AG08396 (cell line): ENCODE data around the gene PSMD2.

ENCODE experiments used
- DNase-seq: peaks from one replicate; pipeline ENCODE4 v3.0.0; 2012; ENCODE audit warnings: low spot score, mixed read lengths

PSMD2 gene

GRCh38 chr3:184317201-184317600 is 18.2 kb downstream of the PSMD2 start:
- DNase-seq = no peak

DNA sequence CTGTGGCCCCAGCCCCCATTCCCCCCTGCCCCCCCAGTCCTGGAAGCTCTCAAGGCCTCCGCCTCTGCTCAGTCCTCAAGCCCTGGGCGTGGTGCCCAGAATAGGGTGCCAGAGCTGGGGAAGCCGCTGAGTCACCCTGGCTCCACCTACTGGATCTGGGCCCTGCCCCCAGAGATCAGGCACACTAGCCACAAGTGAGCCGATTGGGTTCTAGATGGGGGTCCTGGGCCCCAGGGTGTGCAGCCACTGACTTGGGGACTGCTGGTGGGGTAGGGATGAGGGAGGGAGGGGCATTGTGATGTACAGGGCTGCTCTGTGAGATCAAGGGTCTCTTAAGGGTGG is 21.0 kb downstream of the PSMD2 start:
- DNase-seq = peak; percentile 97

DNA sequence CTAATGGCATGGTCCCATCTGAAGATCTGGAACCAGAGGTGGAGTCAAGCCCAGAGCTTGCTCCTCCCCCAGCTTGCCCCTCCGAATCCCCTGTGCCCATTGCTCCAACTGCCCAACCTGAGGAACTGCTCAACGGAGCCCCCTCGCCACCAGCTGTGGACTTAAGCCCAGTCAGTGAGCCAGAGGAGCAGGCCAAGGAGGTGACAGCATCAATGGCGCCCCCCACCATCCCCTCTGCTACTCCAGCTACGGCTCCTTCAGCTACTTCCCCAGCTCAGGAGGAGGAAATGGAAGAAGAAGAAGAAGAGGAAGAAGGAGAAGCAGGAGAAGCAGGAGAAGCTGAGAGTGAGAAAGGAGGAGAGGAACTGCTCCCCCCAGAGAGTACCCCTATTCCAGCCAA is 22.6 kb downstream of the PSMD2 start:
- DNase-seq = no peak

- DNase-seq = no peak
These were observed 23.9 kb downstream of the PSMD2 start for GRCh38 chr3:184322731-184323487.

GRCh38 chr3:184323696-184324095 is 24.7 kb downstream of the PSMD2 start:
- no peak for DNase-seq

DNA sequence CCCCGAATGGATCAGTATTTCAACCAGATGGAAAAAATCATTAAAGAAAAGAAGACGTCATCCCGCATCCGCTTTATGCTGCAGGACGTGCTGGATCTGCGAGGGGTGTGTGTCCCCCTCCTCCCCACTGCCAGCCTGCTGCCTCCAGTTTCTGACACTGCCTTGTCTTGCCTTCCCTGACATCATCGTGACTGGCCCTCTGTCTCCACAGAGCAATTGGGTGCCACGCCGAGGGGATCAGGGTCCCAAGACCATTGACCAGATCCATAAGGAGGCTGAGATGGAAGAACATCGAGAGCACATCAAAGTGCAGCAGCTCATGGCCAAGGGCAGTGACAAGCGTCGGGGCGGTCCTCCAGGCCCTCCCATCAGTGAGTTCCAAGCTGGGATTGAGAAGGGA is 26.2 kb downstream of the PSMD2 start:
- DNase-seq = no peak

DNA sequence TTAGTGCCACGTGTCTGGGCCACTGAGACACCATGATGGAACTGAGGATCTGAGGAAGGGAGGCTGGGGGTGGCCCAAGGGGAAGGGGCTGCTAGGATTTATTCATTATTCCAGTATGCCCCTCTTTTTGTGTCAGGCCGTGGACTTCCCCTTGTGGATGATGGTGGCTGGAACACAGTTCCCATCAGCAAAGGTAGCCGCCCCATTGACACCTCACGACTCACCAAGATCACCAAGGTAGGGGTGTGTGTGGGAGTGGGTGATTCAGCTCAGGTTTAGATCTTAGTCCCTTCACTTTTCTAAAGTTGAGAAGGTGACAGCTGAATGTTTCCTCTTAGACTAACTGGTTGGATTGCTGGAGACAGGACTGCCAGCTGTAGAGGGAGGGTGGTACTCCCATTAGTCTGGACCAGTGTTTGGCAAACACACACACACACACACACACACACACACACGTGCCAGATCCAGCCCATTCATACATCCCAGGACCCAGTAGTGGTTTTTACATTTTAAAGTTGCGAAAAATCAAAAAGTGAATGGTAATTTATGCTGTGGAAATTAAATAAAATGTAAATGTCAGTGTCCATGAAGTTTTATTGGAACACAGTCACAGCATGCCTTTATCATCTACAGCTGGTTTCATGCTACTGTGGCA is 26.8 kb downstream of the PSMD2 start:
- no peak for DNase-seq

DNA sequence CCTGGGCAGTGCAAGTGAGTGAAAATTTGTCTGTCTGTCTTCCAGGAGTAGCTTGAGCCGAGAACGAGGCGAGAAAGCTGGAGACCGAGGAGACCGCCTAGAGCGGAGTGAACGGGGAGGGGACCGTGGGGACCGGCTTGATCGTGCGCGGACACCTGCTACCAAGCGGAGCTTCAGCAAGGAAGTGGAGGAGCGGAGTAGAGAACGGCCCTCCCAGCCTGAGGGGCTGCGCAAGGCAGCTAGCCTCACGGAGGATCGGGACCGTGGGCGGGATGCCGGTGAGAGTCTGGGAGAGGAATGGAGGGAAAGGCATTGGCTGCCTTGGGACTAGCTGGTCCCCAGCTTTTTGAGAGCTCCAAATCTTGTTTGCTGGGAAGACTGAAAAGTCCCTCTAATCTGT is 28.1 kb downstream of the PSMD2 start:
- no peak for DNase-seq

- no peak for DNase-seq
These were observed 29.5 kb downstream of the PSMD2 start for GRCh38 chr3:184328516-184328915.

DNA sequence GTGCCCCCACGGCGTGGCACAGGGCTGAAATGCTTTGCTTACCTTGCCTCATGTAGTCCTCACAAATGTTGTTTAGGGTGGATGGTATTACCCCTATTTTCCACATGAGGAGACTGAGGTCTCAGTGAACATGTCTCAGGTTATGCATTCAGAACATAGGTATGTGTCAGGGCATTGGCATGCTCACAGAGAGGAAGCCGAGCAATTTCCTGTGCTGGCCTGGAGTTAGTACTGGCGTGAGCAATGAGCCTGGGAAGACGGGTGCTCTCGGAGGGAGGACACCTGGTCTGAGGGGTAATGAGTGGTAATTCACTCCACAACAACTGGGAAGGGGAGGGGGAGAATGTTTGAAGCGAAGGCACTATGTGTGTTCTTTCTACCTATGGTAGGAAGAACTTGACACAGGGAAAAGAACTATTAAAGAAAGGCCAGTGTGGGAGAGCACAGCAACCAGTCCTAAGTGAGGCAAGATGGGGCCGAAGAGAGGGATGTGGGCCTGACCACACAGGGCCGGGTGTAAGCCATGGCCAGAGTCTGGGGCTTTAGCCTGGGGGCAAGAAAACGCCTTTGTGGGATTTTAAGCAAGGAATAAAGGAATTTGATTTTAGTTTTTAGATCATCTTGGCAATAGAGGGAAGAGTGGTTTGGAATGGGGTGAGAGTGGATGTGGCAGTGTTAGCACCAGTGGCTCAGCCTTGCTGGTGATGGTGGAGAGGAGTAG is 33.5 kb downstream of the PSMD2 start:
- peak; percentile 74 for DNase-seq

DNA sequence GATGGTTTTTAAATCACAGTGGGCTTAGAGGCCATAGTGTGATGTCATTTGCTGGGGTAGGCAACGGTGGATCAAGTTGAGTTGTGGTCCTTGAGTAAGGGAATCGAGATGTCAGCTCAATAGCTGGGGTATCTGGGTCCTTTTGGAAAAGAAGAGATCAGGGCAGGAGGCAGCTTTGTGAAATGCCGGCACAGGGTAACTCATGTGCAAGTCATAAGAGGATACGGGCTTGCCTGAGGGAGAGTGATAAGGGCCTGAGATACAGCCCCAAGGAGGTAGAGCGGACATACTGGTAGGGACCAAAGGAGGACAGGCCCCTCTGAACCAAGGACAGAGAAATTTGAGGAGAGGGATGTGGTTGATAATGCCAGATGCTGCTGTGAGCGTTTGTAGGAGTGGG is 34.1 kb downstream of the PSMD2 start:
- no peak for DNase-seq

DNA sequence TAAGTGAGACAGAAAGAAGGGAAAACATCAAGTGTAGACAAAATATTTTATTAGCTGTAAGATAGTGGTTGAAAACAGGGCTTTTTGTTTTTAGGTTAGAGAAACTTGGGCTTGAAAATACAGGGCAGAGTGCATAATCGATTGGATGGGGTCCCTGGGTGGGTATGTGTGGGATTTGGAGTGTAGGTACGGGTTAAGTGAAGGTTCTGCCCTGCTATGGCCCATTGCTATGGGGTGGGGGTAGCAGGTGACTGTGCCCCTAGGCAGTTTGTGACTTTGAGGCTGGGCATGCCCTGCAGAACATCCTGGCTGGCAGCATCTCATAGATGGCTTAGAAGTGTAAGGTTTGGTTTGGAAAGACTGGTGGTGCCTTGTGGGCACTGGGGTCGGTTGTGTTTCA is 34.7 kb downstream of the PSMD2 start:
- no peak for DNase-seq

DNA sequence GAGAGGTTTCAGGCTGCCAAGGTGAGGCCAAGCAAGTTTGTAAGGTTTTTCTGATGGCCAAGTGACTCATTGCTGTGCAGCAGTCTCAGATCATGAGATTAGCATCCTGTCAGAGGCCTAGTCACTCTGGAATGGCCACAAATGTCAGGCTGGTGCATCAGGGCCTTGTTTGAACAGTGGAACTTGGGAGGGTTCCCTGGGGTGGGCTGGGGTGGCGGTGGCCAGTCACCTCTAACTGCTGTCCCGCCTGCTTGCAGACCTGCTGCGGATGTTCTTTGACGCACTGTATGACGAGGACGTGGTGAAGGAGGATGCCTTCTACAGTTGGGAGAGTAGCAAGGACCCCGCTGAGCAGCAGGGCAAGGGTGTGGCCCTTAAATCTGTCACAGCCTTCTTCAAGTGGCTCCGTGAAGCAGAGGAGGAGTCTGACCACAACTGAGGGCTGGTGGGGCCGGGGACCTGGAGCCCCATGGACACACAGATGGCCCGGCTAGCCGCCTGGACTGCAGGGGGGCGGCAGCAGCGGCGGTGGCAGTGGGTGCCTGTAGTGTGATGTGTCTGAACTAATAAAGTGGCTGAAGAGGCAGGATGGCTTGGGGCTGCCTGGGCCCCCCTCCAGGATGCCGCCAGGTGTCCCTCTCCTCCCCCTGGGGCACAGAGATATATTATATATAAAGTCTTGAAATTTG is 35.6 kb downstream of the PSMD2 start:
- DNase-seq = peak; percentile 68

DNA sequence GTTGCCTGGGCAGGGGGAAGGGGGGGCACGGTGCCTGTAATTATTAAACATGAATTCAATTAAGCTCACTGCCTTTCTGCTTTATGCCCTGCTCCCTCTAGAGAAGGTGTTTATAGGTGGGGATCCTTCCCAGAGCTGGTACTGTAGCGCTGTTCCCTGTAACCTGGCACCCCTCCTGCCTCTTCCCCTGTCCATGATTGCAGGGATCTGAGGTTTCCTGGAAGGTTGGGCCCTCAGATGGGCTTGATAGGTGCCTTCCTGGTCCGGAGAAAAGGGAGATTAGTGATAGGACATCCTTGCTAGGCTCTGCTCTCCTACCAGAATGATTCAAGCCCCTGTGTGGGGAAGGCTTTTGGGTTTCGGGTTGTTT is 36.2 kb downstream of the PSMD2 start:
- DNase-seq = no peak

DNA sequence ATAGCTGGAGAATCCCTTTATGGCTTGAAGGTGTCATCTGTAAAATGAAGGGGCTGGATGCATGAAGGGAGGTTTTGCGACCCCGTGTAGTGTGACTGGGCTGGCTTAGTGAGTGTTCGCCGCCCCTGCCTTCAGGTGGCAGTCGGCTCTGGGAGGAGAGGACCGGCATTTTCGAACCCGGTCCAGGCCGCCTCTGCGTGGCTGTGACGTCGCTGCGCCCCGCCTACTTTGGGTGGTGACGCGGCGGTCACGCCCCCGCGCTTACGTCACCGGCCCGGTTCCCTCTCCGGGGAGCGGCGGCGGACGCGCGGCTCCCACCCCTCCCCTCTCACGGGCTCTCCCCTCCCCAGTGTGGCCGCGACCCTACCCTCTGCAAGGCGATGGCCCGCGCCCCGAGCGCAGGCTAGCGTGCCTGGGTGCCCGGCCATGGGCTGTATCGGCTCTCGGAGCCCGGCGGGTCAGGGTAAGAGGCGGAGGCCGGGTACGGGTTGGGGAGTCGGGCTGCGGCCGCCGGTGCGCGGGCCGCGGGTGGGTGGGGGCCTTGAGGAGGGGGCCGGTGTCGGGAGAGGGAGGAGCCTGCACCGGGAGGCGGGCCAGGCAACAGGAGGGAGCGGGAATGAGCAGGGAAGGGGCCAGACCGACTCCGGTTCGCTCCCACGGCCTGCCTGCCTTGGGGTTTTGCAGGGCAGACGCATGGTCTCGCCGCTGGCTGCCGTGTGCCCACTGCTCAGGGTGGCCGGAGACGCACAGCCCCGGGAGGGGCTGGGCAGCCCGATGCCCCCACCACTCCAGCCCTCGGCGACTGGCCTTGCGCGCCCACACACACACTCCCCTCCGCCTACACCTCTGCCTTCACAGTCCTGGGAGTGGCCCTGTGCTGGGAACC is 36.9 kb downstream of the PSMD2 start:
- DNase-seq = peak; percentile 88

- peak; percentile 79 for DNase-seq
These were observed 37.7 kb downstream of the PSMD2 start for GRCh38 chr3:184336547-184337398.

DNA sequence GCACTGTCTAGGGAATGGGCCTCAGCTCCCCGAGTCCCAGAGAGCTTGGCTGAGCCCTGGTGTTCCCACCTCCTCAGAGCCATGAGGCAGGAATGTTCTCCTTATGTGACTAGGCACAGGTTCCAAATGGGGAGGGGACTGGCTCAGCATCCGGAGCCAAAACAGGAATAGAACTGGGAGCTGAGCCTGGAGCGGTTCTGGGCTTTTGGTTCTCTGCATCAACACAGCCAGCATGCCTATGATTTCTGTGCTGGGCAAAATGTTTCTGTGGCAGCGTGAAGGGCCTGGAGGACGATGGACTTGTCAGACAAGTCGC is 38.3 kb downstream of the PSMD2 start, which contains the start of gene FAM131A:
FAM131A (plus strand) TSS at position 202 of the 316 bp plus-strand sequence; CDS start at position 233, 31 bp downstream.
- DNase-seq = peak; percentile 58

DNA sequence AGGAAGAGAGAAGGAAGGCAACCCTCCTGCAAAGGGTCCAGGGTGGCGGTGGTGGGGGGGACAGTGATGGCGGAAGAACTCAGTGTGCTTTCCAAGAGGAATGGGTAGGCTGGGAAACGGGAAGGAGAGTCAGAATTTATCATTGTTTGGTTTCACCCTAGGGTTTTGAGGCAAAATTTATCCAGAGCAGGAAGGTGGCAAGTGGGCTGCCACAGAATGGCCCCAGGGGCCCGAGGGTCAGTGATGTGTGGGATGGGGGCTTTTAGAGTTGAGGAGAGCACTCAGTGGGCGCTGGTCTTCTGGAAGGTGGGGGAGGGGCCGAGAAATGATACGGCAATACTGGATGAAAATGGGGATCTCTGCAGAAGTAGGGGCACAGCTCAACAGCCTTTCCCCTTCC is 38.9 kb downstream of the PSMD2 start:
- no peak for DNase-seq

GRCh38 chr3:184338511-184338945 is 39.5 kb downstream of the PSMD2 start:
- DNase-seq = peak; percentile 90

DNA sequence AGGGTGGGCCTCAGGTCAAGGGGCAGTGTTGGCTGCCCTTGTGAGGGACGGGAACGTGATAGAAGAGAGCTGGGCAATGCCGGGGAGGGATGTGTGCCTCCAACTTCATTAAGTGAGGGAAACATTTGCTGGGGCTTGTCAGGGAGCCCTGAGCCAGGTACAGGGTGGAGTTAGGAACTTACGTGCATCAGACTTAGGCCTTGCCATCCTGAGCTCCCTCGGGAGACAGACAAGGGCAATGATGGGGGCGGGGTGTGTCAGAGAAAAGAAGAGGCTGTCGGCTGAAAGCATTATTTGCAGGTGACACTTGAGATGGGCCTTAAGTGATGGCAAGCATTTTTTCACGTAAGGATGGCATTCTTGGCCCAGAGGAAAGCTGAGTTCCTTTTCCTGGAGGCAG is 40.0 kb downstream of the PSMD2 start:
- no peak for DNase-seq
